HG03457 (cell line): ENCODE results near the gene TULP1.

Experiments
- ATAC-seq: cut with Tn5 transposase; IDR thresholded peaks from one replicate; pipeline ENCODE4 v1.9.1; 2021; ENCODE audit warnings: moderate number of reproducible peaks; ENCODE audit not compliant: unreplicated experiment

The TULP1 gene

GRCh38 chr6:35484921-35485392 is 27.7 kb downstream of the TULP1 start:
- ATAC-seq = no peak

DNA sequence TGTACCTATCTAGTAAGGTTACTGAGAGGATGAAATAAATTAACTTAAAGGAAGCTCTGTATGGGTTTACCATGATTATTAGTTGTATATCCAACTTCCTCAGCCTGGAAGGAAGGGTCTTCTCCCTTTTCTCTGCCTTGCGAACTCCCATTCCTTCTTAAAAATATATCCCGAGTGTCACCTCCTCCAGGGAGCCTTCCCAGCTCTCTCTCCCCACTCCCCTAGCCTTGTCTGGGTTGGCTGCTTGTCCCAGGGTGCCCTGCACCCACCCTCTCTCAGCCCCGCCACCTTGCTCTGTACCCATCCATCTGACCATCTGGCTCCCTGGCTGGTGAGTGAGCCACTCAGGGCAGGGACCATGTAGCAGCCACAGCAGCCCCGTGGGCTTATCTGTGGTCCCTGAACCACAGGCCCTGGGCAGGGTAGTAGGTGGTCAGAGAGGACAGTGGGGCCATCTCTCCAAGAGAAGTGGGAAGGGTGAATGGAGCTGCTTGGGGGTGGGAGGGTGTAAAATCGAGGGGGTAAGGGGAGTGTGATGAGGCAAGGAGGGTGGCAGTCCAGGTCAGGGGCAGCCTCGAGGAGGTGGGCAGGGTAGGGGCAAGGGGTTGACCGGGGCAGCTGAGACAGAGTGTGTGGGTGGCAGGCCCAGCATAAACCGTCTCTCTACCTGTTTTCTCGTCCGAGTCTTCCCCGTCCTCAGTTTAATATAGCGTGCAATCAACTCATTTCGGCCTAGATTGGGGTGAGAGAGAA is 28.6 kb downstream of the TULP1 start:
- ATAC-seq = no peak

DNA sequence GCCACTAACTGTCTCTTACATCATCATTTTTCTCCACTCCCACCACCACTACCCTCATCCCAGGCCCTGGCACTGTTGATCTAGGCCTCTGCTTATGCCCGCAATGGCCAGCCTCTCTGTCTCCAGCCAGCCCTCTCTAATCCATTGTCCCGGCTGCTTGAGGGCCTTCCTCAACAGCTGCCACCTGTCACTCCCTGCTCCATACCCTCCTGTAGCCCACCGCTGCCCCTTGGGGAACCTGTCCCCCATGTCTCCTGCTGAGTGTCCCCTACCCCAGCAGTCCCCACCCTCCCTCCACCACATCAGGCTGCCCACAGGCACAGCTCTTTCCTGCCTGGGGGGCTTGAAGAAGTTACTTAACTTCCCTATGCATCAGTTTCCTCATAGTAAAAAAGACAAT is 29.2 kb downstream of the TULP1 start:
- ATAC-seq = no peak

- no peak for ATAC-seq
Observed at GRCh38 chr6:35483062-35483461, 29.6 kb downstream of the TULP1 start.

GRCh38 chr6:35481226-35481625 is 31.5 kb downstream of the TULP1 start:
- no peak for ATAC-seq

DNA sequence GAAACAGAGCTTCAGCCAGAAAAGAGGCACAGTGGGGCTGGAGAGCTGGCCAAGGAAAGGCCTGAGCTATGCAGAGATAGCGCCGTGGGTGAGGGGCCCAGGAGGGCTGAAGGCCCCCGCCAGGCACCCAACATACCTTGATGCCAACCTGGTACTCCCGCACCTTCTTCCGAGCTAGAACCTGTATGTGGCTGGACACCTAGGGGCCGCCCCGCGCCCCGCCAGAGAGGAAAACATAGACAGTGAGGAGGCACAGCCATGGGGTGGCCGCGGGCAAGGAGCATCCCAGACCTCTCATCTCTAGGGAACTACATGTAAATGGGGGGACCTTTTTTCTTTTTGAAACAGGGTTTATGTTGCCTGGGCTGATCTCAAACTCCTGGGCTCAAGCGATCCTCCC is 32.5 kb downstream of the TULP1 start:
- ATAC-seq = no peak

DNA sequence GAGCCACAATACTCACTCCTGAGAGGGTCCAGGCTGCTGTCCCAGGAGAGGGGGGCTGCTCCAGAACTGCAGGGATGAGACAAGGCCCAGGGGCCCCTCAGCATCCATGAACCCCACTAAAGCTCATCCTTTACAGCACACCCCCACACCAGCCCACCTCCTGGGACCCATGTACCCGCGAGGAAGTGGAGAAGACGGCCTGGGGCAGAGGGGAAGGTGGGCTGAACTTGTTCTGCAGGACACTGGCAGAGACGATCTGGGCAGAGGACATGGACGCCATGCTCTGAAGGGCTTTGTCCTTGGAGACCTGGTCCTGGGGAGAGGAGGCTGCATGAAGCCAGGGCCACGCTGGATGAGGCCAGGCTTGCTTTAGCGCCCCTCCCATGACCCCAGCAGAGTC is 34.4 kb downstream of the TULP1 start:
- no peak for ATAC-seq

DNA sequence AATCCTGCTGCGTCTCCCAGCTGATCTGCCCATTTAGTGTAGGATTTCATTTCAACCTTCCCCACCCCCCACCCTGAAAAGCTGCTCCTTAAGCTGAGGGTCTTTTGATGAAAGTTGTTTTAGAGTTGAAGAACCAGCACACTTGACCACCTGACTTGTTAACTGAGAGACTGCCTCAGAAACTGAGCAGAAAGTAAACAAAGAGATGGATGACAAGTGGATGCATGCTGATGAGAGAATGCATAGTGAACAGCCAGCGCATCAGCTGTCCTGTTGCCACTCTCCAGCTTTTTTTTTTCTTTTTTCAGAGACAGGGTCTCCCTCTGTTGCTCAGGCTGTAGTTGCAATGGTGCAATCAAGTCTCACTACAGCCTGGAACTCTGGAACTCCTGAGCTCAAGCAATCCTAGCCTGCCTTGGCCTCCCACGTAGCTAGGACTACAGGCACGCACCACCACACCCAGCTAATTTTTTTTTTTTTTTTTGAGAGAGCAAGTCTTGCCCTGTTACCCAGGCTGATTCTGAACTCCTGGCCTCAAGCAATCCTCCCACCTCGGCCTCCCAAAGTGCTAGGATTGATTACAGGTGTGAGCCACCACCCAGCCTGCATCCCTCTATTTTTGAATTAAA is 35.0 kb downstream of the TULP1 start:
- no peak for ATAC-seq

GRCh38 chr6:35477028-35477427 is 35.7 kb downstream of the TULP1 start:
- no peak for ATAC-seq

GRCh38 chr6:35476004-35476403 is 36.7 kb downstream of the TULP1 start:
- no peak for ATAC-seq

- ATAC-seq = no peak
Observed at GRCh38 chr6:35475573-35475972, 37.1 kb downstream of the TULP1 start.

DNA sequence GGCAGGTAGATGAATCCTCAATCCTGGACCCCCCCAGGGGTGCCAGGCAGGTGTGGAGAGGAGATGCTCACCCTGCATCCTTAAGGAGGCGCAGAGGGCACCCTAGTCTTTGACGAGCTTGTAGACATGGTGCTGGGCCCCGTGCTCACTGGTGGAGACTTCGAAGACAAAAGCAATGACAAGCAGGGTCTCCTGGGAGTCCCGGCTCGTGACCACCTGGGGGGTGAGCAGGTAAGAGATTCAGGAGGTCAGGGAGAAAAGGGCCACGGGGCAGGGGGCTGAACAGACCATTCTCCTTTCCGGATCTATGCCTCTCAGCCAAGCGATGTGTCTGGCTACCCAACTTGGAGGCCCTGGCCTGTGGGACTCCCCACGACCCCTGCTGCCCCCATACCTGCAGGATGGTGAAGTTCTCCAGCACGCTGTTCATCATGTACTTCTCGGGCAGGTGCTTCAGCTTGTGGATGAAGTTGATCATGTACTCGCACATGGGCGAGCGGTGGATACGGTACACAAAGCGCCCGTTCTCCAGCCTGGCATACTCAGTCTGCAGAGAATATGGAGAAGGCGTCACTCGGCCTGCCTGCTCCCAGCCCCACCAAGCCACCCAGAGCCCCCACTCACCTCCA is 37.6 kb downstream of the TULP1 start:
- no peak for ATAC-seq

- ATAC-seq = no peak
Observed at GRCh38 chr6:35474131-35474941, 38.4 kb downstream of the TULP1 start.

- no peak for ATAC-seq
Observed at GRCh38 chr6:35473850-35474130, 38.9 kb downstream of the TULP1 start.

GRCh38 chr6:35473075-35473849 is 39.4 kb downstream of the TULP1 start:
- no peak for ATAC-seq

DNA sequence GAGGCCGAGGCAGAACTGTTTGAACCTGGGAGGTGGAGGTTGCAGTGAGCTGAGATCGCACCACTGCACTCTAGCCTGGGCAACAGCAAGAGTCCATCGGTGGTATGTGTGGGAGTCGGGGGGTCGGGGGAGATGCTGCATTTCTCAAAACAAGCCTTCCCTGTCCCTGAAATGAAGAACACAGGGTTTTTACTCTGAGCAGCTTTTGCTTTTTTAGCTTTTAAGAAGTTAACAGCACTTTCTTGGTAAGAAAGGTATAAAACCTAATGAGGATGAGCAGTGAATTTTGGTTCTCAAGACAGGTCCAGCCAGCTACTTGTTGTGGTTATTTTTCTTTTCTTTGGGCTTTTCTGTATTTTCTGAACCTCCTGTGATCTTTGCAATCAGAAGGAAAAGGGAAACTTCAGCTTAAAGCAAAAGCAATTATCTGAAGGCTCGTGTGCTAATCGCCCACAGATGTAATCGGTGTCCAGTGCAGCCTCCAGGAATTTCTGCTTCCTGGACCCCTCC is 40.8 kb downstream of the TULP1 start:
- no peak for ATAC-seq

DNA sequence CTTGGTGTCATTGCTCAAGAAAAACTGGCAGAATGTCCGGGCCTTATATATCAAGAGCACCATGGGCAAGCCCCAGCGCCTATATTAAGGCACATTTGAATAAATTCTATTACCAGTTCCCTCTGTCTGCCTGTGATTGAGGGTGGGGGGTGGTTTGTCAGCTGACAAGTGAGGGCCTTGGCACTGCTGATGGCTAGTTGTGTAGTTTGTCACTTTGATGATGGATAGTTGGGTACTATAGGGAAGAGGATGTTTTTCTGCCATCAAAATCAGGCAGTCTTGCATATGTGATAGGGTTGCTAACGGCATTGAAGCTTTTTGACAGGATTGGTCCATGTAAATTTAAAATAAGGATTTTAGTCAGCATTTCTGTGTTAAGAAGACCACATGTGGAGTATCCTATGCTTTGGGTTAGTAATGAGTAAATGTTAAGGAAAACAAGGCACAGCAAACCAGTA is 42.0 kb downstream of the TULP1 start:
- no peak for ATAC-seq

GRCh38 chr6:35469751-35470662 is 42.7 kb downstream of the TULP1 start:
- no peak for ATAC-seq

- ATAC-seq = no peak
Observed at GRCh38 chr6:35468980-35469750, 43.5 kb downstream of the TULP1 start.
